IPS-18c (cell line): Measurements from ENCODE around the gene CCDC136.

Experiments
- H3K4me3 ChIP-seq: 2 replicates; pipeline ENCODE4 v1.7.0; 2013; ENCODE audit warnings: low read depth, mild to moderate bottlenecking, low read length, moderate library complexity; ENCODE audit not compliant: insufficient read depth
- H3K9me3 ChIP-seq: one replicate; pipeline ENCODE4 v1.6.1; 2013; ENCODE audit warnings: mild to moderate bottlenecking, low read length, moderate library complexity; ENCODE audit not compliant: control insufficient read depth, insufficient read depth

Gene CCDC136

DNA sequence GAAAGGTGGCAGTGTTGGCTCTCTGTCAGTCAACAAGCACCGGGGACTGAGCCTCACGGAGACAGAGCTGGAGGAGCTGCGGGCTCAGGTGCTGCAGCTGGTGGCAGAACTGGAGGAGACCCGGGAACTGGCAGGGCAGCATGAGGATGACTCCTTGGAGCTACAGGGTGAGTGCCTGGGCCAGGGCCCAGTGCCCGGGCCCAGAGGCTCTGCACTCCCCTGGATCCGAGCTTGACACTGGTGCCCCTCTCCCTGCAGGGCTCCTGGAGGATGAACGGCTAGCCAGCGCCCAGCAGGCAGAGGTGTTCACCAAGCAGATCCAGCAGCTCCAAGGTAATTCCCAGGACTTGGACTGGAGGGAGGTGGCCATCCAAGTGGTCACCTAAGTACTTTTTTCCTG is 2.7 kb downstream of the CCDC136 start:
- Histone ChIP-seq H3K9me3 (no peaks in the 10 kb centered on the region), H3K4me3 (no peak overlapping the region)

DNA sequence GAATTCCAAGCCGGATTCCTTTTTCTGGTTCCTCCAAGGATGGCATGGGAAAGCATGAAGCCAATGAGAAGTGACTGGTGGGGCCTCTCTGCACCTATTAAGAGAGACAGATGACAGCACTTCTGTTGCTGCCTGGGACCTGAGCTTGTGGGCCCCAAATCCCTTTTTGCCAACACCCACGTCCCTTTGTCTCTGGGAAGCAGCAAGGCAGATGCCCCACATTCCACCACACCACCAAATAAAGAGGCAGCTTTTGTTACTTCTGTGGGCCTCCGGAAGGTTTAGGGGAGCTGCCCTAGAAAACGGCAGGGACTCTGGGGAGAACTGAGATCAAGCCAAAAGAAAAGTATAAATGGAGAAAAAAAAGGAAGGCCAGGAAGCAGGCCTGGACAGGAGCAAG is 3.4 kb downstream of the CCDC136 start:
- no peak overlapping the region for H3K4me3 ChIP-seq
- no peaks in the 10 kb centered on the region for H3K9me3 ChIP-seq

DNA sequence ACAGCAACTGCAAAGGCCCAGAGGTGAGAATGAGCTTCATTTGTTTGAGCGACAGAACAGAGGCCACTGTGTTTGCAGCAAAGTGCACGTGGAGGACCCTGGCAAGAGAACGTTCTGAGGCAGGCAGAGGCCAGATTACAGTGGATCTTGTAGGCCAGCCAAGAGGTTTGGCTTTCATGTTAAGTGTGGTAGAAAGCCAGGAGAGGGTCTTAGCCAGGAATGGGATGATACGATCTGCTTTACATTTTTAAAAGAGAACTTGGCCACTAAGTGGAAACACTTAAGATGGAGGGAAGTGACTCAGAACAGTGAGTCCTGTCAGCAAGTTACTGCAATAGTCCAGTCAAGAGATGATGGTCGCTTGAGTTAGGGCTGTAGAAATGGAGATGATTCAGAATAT is 4.6 kb downstream of the CCDC136 start:
- no peaks in the 10 kb centered on the region for H3K9me3 ChIP-seq
- no peak overlapping the region for H3K4me3 ChIP-seq

DNA sequence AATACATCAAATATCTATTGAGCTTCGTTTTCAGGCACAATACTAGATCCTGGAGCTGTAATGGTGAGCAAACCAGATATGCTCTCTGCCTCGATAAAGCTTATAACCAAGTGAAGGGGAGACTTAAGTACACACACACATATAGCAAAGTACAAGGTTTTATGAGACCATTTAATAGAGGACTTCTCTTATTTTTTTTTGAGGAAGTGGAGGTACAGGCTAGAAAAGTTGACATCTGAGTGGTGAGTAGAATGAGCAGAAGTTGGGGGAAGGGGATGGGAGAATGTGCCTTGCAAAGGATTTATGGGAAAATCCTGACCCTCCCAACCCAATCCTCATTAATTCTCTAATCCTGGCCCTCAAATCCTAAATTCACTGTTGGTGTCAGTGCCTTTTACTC is 7.7 kb downstream of the CCDC136 start:
- Histone ChIP-seq H3K9me3 (no peaks in the 10 kb centered on the region), H3K4me3 (no peak overlapping the region)

DNA sequence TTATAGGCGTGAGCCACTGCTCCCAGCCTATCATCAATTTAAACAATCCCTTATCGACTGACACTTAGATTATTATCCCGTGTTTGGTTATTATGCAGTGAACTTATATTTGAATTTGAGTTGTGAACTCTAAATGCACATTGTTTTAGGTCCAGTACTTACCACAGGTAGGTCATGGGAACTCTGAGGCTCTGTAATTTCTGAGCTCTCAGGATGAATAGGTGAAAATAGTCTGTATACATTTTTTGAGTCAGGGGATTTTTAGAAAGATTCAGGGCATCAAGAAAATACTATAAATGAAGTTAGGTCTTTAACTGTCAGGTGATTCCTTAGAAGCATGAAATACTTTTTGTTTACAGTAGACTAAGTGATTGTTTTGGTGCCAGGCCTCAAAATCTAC is 8.8 kb downstream of the CCDC136 start:
- H3K4me3 ChIP-seq, result no peak overlapping the region
- no peaks in the 10 kb centered on the region for H3K9me3 ChIP-seq

DNA sequence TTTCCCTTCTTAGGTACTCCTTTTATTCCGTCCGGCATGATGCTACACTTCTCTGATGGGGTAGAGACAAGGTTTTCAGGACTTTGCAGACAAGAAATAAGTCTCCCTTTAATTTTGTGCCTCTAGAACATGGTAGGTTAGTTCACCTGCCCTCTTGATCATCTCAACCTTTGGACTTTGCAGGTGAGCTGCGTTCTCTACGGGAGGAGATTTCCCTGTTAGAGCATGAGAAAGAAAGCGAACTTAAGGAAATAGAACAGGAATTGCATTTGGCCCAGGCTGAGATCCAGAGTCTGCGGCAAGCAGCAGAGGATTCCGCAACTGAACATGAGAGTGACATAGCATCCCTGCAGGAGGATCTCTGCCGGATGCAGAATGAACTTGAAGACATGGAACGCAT is 9.2 kb downstream of the CCDC136 start:
- no peak overlapping the region for H3K4me3 ChIP-seq
- no peaks in the 10 kb centered on the region for H3K9me3 ChIP-seq

DNA sequence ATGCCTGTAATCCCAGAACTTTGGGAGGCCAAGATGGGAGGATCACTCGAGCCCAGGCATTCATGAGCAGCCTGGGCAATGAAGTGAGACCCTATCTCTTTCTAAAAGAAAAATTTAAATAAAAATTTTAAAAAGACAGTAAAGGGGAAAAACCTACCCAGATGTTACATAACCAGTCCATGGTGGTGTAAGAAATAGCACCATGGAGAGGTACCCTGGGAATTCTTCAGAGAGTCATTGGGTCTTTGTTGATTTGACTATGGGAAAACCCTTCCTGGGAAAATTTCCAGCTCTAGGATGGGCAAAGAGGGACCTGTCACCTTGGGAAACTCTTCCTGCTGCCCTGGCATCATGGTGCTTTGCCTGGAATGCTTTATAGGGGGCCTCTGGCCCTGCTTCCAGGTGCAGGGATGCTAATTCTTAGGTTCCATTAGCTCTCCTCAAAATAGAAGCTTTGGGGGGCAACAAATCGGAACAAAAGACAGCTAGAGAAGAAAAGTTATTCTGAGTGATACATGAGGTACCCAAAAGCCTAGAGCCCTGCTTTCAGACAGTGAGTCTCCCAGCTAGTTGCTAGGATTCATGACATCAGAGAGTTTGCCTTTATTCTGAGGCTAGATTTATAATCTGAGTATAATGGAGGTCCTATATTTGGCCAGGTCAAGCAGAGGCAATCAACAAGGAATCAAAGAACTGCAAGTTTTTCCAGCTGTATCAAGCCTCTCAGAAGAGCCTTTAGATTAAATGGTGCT is 10.1 kb downstream of the CCDC136 start:
- Histone ChIP-seq H3K9me3 (no peaks in the 10 kb centered on the region), H3K4me3 (no peak overlapping the region)

DNA sequence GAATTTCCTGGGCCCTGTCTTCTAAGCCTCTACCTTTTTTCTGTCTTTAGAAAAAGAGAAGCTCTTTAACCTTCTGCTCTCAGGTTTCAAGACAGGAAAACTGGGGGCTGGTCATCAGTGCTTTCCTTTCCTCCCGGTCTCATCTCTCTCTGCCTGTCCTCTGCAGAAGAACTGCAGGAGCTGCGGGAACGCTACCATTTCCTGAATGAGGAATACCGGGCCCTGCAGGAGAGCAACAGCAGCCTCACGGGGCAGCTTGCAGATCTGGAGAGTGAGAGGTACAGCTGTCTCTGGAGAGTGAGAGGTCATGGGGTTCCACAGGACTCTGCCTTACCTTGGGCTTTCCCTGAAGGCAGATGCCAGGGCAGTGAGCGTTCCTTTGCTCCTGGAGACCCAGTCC is 12.7 kb downstream of the CCDC136 start:
- peaks cover 2% of the 10 kb centered on the region for H3K9me3 ChIP-seq
- H3K4me3 ChIP-seq, result no peak overlapping the region

DNA sequence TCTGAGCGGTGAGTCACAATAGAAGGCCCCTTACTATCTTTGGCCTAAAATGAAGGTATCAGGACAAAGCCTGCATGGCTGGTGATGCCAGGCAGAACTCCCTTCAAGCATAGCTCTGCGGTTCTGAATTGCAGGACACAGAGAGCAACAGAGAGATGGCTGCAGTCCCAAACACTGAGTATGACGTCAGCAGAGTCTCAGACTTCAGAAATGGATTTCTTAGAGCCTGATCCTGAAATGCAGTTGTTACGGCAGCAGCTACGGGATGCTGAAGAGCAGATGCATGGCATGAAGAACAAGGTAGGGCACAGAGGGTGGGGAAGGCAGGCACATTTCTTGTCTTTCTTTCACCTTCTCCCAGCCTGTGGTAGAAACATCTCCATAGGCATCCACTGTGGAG is 13.5 kb downstream of the CCDC136 start:
- H3K9me3 ChIP-seq, result peaks cover 2% of the 10 kb centered on the region

DNA sequence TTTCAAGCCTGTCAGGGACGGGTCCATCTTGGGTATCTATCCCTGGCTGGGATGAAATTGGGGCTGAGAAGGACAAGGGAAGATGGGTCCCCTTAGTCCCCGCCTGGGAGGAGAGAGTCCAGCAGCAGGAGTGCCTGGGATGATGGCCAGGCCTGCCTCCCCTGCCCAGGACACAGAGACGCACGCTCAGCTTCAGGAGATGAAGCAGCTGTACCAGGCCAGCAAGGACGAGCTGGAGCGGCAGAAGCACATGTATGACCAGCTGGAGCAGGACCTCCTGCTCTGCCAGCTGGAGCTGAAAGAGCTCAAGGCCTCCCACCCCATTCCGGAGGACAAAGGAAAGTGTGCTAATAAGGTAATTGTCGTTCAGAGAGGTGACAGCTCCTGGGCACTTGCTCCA is 15.4 kb downstream of the CCDC136 start:
- Histone ChIP-seq H3K4me3 (no peak overlapping the region), H3K9me3 (peaks cover 2% of the 10 kb centered on the region)

More for the DNA sequence above, 13.5 kb downstream of the CCDC136 start:
- no peak overlapping the region for H3K4me3 ChIP-seq

DNA sequence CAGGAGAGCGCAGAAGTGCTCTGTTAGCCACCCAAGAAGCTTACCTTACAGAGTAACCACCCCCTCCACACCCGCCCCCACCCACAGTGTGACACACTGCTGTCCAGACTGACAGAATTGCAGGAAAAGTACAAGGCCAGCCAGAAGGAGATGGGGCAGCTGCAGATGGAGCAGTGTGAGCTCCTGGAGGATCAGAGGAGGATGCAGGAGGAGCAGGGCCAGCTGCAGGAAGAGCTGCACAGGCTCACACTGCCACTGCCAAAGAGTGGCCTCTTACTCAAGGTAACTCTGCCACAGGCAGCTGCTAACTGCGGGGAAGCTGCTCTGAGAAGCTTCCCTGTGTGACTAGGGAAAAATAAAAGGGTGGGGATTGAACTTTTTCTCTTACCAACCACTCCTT is 17.6 kb downstream of the CCDC136 start:
- peaks cover 2% of the 10 kb centered on the region for H3K9me3 ChIP-seq
- H3K4me3 ChIP-seq, result no peak overlapping the region

DNA sequence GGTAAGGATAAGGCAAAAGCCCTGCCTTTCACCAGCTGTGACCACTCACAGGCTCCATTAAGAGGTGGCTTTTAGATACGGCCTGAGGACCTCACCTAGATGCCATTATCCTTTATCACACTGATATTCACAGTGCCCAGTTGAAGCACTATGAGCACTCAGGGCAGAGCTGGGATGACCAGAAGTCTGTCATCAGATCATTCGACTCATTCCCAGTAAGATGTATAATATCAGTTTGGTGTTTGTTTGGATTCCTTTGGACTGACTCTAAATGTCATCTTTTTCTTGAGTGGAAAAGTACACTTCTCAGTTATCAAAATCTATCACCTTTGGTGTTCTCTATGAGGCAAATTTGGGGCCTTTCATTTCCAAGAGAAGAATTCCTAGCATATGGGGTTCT is 18.7 kb downstream of the CCDC136 start:
- no peak overlapping the region for H3K4me3 ChIP-seq

DNA sequence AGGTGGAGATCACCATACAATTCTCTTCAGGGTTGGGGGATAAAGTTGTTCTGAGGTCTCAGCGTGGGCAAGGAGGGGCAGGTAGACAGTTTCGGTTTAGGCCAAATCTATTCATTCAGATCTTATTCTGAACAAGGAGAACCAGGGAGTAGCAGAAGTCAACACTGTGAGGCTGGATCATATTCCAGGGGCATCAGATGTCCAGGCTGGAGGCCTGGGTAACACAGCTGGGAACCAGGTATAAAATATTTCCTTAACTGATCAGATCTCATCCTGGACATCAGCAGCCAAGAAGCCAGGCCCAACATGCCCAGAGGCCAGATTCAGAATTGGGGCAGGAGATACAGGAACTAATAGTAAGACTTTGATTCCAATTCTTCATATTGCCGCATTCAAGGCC is 19.2 kb downstream of the CCDC136 start:
- no peak overlapping the region for H3K4me3 ChIP-seq
- H3K9me3 ChIP-seq, result peaks cover 2% of the 10 kb centered on the region

More for the DNA sequence above, 18.7 kb downstream of the CCDC136 start:
- peaks cover 2% of the 10 kb centered on the region for H3K9me3 ChIP-seq

DNA sequence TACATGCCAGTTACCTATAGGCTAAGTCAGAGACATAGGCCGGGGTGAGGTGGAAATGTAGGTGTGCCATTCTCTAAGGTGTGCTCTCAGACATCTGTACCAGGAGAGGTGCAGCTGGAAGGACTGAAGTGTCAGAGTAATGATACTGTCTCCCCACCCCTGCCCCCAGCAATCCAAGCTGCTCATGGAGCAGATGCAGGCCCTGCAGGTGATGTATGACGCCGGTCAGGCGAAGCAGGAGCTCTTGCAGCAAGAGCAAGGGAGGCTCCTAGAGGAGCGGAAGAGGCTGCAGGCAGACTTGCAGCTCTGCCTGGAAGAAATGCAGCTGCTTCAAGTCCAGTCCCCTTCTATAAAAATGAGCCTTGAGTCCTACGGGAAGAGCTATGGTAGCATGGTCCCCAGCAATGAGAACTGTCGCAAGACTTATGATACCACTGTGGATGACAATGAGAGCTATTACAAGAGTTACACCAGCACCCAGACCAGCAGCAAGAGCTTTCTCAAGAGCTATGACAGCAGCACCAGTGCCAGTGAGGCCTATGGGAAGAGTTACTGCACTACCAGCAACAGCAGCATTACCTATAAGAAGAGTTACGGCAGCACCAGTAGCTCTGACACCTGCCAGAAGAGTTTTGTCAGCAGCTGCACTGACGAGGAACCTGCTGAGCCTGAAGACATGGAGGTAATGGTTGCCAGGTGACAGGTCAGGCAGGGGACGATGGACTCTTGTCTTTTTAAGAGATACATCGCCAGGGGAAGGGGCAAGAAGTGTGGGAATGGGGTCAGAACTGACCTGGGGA is 20.1 kb downstream of the CCDC136 start:
- Histone ChIP-seq H3K4me3 (no peak overlapping the region), H3K9me3 (peaks cover 2% of the 10 kb centered on the region)

DNA sequence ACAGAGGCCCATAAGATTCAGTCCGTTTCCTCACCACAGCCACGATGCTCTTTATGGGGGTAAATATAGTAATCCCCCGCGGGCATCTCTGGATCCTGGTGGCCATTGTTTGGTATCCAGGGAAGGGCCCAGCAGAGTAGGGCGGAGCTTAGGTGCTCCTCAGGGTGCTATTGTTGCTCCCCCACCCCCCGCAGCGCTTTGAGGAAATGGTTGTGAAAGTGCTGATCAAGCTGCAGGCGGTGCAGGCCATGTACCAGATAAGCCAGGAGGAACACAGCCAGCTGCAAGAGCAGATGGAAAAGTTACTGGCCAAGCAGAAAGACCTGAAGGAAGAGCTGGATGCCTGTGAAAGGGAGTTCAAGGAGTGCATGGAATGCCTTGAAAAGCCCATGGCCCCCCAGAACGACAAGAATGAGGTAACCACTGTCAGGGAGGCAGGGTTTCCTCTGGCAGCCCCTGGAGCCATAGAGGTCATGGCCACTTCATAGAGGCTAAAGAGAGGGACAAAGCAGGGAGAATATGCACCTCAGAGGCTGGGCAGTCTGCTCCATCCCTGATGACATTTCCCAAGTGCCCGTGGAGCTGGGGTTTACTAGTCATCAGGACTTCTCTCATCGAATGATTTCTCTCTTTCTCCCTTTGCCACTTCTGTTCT is 20.9 kb downstream of the CCDC136 start:
- Histone ChIP-seq H3K4me3 (no peak overlapping the region), H3K9me3 (peaks cover 2% of the 10 kb centered on the region)

DNA sequence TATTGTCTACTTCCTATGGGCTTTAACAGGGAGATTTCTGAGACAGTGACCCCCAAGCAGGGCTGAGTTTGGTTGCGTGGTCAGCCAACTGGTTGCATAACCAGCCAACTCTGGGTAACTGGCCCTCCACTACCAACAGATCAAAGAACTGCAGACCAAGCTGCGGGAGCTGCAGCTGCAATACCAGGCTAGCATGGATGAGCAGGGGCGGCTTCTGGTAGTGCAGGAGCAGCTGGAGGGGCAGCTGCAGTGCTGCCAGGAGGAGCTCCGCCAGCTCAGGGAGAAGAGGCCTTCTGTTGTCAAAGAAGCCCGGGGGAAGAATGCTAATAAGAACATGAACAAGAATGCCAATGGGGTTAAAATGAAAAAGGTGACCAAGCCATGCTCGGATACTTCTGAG is 22.7 kb downstream of the CCDC136 start:
- no peaks in the 10 kb centered on the region for H3K9me3 ChIP-seq

DNA sequence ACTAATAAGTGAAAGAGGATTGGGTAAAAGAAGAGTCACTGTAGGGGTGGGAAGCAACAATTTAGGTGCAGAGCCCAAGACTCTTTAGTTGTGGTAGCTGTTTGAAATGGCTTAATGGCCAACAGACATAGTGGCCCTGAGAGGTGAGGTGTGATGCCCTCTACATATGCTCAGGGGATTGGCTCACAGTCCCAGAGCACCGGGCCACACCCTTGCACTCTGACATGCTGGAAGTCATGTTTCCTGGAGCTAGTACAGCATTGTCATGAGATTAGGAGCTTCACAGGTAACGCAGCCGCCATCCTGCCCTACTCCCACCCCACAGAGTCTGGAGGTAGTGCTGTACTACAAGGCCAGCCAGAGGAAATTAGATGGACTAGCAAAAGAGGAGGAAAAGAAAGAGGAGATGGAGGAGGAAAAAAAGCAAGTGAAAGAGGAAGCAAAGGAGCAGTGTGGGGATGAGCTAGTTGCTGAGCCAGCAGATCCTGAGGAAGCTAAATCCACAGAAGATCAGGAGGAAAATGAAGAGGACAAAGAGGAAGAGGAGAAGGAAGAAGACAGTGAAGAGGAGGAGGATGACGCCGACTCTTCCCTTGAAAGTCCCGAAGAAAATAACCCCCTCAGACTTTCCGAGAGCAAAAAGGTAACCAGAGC is 23.6 kb downstream of the CCDC136 start:
- H3K4me3 ChIP-seq, result no peak overlapping the region
- no peaks in the 10 kb centered on the region for H3K9me3 ChIP-seq

More for the DNA sequence above, 22.7 kb downstream of the CCDC136 start:
- H3K4me3 ChIP-seq, result no peak overlapping the region
